HepG2 (cell line): ENCODE data around the gene ZNF615. TPM values are rescaled to one million over a fixed set of nuclear protein-coding genes. Genes with fewer than 3 reads are reported as not detected.
A peak's percentile ranks its signal among the peaks of the same experiment; 100 is the strongest.

Experiments used
- AHDC1 ChIP-seq: sonication (generic); formaldehyde crosslinking; IDR thresholded peaks from 2 replicates; pipeline ENCODE4 v1.5.1; 2020; ENCODE audit warnings: mild to moderate bottlenecking, missing genetic modification reagents, borderline replicate concordance
- ARID2 ChIP-seq: sonication (generic); formaldehyde crosslinking; IDR thresholded peaks from 2 replicates; pipeline ENCODE4 v1.8.1; 2022; ENCODE audit warnings: mild to moderate bottlenecking, missing genetic modification reagents, borderline replicate concordance
- BRF2 ChIP-seq: sonication (generic); formaldehyde crosslinking; IDR thresholded peaks from 2 replicates; pipeline ENCODE4 v1.8.1; 2022; ENCODE audit warnings: mild to moderate bottlenecking, missing genetic modification reagents
- KAT2B ChIP-seq: fragments of 150-350 bp; IDR thresholded peaks from 2 replicates; pipeline ENCODE4 v1.6.1; 2014; ENCODE audit warnings: low read depth, low read length, borderline replicate concordance
- RBFOX2 ChIP-seq: fragments of 200-400 bp; formaldehyde crosslinking; IDR thresholded peaks from 2 replicates; pipeline ENCODE4 v1.6.1; 2017; ENCODE audit warnings: low read depth, mild to moderate bottlenecking, low read length
- ZNF407 ChIP-seq: sonication (generic); formaldehyde crosslinking; IDR thresholded peaks from one replicate; pipeline ENCODE4 v1.5.1; 2020; ENCODE audit warnings: mild to moderate bottlenecking, missing genetic modification reagents; ENCODE audit errors: not compliant biosample characterization
- ZNF510 ChIP-seq: sonication (generic); formaldehyde crosslinking; IDR thresholded peaks from 2 replicates; pipeline ENCODE4 v1.4.0; 2020; ENCODE audit warnings: low read depth, mild to moderate bottlenecking, missing genetic modification reagents
- polyA plus RNA-seq, 8 experiments: library from polyadenylated mRNA; depleted of rRNA in 3 of 8; stranded (reverse) in 7 of 8; unstranded in 1 of 8; fragments of >200 nt; fragmentation: Illumina TruSeq in 4 of 8; extraction: Trizol in 4 of 8; gene quantifications; 2 replicates each; pipeline versions ENCODE4 v1.2.1 to v1.2.3, GENCODE V29; 2011 to 2016; ENCODE audit warnings: low read depth in 4 of 8, missing spikeins in 1 of 8, mixed read lengths in 1 of 8; ENCODE audit not compliant: insufficient read depth in 1 of 8
- total RNA-seq, 5 experiments: library from RNA; depleted of rRNA; stranded (reverse); fragments of >200 nt; fragmentation: Illumina TruSeq; extraction: Trizol; gene quantifications; 2 replicates each; pipeline ENCODE4 v1.2.3, GENCODE V29; 2016; ENCODE audit warnings: low read depth in 1 of 5

Gene ZNF615
- total and polyA plus RNA-seq, 2 of the 13 experiments (the other 11 are each of a cell fraction or from before 2014, with no cell fraction given): 5.2 to 7.8 TPM

GRCh38 chr19:52028027-52028779 is 20.2 kb upstream of the ZNF615 start, which contains the start of gene ZNF614 (continued):
- TF ChIP-seq ZNF407 (CRISPR knock-in tag) (peak; percentile 21), KAT2B (no peak), AHDC1 (CRISPR knock-in tag) (no peak), BRF2 (CRISPR knock-in tag) (0 out of 2 replicates have a peak, but pooled peaks have one; percentile 30), RBFOX2 (peak; percentile 92), ARID2 (peak; percentile 64; the same call in 1 of the 2 replicates), ZNF510 (CRISPR knock-in tag) (peak; percentile 44; the same call in 1 of the 2 replicates)
